HG03378 (cell line): Measurements from ENCODE around the gene BRSK2.

ENCODE experiments used
- ATAC-seq: cut with Tn5 transposase; IDR thresholded peaks from one replicate; pipeline ENCODE4 v1.9.1; 2021; ENCODE audit warnings: mild to moderate bottlenecking, moderate library complexity; ENCODE audit not compliant: unreplicated experiment

The BRSK2 gene

DNA sequence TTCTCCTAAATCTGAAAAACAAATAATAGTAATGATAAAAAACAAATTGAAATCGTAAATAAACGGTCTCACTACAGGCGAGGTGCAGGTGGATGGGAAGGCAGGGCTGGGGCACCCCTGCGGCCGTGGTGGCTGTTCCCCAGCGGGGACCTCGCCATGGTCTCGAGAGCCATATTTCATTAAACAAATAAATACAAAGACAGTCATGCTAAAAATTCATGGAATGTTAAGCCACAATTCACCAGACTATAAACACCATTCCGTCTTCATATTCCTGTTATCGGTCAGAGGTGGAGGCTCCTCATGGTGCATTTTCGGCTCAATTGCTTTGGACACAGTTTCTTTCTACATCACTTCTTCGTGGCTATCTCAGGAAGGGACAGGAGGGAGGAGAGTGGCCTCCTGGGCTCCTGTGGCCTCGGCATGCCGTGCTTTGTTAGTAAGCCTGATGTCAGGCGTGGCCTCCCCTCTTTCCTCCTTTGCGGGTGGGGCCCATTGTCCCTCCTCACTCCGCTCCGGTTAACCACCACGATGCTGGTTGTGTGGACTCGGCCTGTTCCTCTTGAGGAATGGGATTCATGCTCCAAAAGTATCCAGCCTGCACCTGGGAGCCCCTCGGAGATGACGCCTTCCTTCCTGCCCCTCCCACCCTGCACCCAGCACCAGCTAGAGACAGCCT is 16.1 kb upstream of the BRSK2 start:
- no peak for ATAC-seq

DNA sequence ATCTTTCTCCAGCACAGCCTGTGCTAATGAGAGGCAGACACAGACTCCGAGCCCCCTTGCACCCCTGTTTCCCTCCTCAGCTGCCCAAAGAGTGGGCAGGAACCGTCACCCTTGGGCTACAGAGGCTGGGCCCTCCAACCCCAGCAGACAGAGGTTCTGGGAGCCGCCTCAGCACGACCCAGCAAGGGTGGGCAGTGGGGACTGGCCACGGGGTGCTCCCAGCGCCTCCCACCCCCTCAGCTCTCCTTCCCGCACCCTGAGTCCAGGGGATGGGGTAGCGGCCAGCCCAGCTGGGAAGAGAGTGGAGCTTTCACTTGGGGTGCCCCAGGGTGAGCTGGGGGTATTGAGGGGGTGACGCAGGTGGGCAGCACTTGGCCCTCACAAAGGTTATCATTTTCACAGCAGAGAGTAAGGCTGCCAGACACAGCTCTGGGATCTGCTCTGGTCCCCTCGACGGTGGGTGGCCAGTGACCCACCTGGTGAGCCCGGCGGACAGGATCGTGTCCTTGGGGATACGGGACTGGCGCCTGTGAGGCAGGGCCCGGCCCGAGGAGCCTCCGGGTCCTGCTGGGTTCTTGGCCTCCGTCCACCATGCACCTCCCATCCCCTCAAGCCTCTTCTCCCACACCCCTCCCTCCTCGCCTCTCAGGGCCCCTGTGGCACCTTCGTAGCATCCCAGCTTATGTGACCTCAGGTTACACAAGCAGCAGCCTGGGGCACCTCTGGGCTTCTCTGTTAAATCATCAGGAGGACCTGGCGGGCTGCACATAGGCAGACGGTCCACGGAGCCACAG is 14.4 kb upstream of the BRSK2 start:
- ATAC-seq = no peak

DNA sequence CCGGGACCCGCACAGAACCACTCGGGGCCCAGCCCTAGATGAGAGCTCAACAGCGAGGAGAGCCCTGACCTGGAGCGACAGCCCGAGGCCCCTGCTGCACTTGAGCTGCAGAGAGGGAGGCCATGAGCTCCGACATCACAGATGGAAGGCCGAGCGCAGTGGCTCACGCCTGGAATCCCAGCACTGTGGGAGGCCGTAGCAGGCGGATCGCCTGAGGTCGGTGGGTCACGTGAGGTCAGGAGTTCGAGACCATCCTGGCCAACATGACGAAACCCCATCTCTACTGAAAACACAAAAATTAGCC is 13.8 kb upstream of the BRSK2 start:
- no peak for ATAC-seq

DNA sequence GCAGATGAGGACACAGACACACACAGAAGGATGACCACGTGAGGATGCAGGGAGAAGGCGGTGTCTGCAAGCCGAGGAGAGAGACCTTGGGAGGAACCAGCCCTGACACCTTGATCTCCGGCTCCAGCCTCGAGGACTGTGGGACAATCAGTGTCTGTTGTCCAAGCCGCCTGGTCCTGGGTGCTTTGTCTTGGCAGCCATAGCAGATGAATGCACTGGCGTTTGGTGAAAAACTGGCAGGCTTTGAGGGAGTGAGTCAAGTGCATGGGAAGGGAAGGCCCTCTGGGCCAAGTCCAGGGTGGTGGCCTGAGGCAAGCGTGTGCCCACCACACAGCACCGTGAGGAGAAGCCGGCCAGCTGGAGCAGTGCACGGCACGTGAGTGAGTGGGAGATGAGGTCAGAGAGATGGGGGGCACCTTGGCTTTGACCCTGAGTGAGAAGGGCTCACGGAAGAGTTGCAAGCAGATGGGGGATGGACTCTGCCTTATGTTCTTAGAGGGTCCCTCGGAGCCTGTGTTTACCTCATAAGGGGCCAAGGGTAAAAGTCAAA is 12.4 kb upstream of the BRSK2 start:
- ATAC-seq = no peak

DNA sequence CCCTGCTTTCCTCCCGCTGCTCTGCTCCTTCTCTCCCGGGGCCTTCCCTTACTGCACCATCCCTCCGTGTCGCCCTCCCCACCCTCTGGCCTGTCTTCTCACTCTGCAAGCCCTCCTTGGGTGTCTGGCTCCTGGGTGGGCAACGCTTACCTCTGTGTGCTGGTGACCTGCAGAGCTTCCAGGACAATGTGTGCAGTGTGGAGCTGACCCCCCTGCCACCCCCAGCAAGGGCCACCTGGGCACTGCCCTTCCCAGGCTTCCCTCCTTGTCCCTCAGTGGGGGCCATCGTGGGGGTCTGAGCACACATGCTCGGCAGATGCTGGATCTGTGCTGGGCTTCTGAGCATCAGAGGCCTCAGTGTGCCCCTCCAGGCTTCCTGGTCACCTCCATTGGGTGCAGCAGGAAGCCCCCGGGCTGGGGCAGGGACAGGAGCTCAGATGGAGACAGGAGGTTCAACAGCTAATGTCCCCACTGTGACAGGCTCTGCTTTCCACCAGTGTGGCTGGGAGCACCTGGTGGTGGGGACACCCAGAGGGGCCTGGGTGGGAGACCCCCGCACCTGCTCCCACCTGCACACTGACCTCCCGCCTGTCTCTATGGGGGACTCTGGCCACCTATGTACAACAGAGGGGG is 7.8 kb upstream of the BRSK2 start:
- no peak for ATAC-seq

DNA sequence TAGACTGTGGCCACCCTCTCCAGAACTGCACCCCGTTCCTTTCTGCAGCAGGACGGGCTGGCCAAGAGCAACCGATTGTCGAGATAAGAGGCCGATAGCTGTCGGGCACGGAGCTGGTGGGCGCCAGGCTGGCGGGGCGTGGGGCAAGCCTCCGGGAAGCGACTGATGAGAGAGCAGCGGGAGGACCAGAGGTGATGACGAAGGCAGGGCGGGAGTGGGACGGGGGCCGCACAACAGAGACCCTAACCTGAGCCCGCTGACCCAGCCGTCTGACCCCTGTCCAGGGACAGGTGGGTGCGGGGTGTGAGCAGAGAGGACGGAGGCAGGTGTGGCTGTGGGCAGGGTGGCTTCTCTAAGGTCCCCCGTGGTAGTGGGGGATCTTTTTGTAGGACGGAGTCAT is 7.3 kb upstream of the BRSK2 start:
- no peak for ATAC-seq

DNA sequence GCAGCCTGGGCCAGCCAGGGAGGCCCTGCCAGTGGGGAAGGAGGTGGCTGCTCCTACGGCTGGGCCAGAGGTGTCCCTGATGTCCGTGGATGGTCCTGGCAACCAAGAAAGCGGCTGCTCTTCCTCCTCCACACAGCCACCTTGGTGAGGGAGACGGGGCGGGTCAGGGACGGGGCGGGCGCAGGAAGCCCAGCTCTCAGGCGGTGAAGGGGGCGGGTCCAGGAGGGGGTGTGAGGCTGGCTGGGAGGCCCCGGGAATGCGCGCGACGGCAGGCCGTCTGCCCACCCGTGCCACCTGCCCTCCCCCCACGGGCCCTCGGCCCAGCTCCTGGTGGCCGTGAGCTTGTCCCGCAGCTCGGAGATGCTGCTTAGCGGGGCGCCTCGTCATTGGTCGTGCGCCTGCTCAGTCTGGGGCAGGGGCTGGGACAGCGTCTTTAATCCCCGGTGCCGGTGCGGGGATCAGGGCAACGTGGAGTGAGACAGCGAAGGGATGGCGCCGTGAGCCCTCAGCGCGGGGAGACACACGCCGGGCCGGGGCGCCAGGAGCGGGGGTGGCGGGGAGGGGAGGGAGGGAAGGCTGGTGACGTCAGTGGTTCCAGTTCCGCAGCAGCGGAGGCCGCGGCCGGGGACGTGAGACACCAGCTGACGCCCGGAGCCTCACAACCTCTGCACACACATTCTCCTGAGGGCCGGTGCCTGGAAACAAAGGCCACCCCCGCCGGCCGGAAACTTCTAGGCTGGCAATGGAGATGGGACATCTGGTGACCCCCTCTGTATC is 6.7 kb upstream of the BRSK2 start:
- peak; percentile 53 for ATAC-seq

DNA sequence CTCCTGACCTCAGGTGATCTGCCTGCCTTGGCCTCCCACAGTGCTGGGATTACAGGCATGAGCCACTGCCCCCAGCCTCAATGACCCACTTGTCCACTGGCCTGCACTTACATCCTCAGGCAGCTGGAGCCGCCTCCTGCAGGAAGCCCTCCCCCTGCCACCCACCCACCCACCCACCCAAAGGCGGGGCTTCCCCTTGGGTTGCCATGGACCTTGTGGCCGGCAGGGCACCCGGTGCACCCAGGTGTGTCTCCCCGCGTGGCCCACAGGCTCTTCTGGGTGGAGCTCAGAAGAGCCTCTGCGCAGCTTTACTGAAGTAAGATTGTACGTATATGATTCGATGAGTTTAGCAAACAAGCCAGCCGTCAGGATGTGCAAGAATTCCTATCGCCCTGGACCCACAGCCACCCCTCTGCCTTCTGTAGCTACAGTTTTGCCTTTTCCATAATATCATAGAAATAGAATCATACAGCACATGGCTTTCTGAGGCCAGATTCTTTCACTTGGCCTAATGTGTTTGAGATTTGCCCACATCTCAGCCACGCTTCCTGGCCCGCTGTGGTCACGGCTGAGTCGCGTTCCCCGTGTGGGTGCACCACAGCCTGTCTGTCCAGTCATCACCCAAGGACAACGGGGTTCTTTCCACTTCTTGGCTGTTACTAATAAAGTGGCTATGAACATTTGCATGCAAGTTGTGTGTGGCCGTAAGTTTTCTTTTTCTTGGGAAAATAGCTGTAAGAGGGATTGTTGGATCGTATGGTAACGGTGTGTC is 5.3 kb upstream of the BRSK2 start:
- ATAC-seq = no peak

DNA sequence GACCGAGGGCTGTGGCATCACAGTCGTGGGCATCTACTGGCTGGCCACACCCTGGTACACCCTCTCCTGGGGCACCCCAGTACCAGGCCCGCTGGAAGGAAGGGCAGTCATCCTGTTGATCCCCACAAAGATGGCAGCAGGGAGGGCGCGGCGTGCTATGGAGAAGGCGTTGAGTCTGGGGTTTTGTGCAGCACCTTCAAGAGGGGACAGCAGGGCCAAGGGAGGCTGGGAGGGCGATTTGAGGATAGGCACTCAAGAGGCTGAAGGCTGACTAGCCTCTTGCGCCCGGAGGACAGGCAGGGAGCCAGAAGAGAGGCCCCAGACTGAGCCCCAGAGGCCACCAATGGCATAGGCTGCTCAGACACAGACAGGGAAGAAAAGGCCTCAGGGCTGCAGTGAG is 2.2 kb upstream of the BRSK2 start:
- no peak for ATAC-seq

DNA sequence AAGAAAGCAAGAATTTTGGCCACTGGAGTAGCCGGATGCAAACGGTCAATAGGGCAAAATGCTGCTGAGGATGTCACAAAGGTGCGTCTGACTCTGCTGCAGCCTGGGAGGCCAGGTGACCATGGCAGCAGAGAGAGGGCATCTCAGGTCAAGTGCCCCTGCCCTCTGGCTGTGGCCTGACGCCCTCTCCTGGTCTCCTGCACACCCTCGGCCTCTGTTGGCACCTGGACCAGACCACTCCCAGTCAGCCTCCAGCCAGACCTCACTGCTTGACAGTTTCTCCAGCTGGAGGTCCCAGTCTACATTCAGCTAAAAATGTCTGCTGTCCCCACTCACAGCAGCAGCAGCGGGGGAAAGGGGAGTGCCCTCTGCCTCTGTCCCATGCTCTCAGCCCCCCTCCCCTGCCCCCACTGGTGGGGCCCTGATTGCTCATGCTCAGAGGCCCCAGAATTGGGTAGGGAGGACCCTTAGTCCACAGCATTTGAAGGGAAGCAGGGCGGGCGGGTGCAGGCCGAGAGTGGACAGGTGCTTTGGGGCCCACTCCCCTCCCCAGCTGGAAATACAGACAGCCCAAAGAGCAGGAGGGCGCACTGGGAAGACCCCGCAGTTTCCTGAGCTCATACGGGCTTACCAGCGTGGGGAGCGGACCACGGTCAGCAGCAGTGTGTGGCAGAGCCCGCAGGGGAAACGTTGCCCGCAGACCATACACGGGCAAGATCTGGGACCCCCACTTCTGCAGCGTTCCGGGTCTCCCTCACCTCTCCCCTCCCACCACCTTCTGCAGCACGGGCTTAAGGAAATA is 1.6 kb upstream of the BRSK2 start:
- ATAC-seq = no peak

DNA sequence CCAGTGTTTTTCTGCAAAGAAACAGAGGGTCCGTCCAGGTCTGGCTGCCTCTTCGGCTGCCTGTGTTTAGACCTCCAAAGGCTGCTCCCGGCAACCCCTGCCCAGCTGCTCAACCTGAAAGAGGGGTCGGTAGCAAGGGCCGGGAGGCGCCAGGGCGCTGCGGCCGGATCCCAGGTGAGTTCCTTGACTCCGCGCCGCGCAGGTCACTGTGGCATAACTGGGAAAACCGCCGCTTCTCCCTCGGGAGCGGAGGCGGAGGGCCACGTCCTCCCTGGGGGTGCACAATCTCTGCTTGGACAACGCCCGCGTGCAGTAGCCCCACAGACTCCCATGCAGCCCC is 1.0 kb upstream of the BRSK2 start:
- ATAC-seq = no peak

DNA sequence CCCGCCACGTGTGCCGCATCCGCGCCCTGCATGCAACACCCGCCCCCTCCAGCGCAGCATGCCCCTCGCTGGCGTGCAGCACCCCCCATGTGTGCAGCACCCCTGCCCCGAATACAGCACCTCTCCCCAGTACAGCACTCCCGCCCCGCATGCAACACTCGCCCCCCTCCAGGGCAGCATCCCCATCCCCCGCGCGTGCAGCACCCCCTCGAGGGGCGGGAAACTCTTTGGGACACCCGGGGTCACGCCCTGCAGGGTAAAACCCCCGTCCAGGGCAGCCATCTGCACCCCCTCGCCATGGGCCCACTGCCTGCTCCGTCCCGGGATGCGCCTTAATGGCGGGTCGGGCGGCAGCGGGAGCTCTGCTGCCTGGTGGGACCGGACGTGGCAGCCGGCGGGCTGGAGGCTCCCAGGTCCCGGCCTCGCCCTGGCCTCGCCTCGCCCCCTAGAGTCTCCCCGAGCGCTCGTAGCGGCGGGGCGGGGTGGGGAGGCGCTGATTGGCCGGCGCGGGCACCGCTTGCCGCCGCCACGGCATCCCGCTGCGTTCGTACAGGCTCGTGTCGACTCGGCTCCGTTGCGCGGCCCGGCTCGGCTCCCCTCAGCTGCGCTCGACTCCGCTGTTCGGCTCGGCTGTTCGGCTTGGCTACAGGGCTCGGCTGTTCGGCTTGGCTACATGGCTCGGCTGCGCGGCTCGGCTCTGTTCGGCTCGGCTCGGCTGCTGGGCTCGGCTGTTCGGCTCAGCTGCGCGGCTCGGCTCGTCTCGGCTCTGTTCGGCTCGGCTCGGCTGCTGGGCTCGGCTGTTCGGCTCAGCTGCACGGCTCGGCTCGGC is 417 bp upstream of the BRSK2 start:
- peak; percentile 85 for ATAC-seq

DNA sequence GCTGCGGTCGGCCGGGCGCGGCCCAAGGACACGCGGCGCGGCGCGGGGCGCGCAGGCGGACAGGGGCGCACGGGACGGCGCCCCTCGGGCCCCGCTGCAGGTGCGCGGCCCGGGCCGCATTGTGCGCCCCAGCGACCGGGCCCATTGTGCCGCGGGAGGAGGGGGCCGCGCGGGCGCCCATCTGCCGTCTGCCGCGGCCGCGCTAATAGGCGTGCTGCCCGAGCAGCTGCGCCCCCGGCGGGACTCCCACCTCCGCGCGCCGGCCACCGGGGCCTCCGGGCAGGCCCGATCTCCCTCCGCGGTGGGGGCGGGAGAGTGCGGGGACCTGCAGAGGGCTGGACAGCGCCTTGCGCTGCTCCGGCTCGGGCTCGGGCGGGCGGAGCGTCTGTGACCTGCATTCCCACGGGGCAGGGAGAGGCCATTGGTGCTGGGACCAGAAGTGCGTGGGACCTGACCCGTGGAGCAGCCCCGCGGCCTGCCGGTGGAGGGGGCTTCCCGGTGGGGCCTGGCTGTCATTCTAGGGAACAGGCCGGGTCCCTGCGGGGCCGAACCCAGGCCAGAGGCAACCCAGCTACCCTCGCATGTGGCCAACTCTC is 933 bp downstream of the BRSK2 start:
- ATAC-seq = no peak

DNA sequence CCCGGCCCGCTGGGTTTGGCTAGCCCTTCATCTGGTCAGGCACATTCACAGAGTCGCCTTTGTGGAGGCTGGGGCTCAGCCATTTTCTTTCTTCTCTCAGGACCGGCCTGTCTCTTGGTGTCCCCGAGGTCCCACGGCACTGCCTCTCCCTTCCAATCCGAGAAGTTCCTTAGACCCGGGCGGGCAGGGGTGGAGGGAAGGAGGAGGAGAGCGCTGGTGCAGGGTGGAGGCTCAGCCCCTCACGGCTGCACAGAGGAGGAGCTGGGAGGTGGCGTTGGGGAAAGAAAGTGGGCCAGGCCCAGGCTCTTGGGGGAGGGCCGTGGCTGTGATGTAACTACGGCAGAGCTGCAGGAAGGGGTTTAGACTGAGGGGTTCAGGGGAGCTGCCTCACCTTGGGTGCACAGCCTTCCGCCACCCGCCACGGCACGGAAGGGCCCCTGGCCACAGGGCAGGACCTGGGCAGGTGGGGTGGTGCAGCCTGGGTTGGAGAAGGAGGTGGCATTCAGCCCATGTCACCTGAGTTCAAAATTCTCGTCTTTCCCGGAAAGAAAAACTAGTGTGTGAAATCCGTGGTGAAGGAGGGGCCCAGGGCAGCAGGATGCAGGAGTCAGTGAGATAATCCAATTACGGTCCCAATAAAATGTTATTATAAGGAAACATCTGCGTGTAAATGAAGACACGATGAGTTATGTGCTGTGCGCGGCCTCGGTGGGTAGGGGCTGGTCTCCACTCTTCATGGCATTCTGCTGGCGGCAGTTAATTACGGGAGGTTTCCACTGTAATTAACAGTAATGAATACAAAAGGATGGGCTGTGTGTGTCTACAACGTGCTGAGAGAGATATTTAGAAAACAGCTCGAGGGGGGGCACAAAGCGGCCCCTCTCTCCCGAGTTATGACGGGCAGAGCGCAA is 1.7 kb downstream of the BRSK2 start:
- no peak for ATAC-seq

DNA sequence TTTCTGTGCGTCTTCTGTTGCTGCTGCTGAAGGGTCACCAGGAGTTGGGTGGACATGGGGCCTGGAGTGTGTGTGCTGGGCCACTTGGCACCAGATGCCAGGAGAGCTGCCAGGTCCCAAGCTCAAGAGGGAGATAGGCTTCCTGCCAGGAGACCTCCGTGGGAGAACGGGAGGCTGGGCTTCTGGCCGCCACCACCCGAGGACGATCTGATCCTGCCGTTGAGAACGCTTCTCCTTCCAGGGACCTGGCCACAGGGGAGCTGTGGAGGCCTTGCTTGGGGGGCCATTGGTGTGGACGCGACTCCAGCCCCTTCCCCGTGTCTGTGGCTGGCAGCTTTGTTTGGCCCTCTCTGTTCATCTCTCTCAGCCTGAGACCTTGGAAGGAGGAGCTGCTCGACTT is 2.4 kb downstream of the BRSK2 start:
- ATAC-seq = no peak

DNA sequence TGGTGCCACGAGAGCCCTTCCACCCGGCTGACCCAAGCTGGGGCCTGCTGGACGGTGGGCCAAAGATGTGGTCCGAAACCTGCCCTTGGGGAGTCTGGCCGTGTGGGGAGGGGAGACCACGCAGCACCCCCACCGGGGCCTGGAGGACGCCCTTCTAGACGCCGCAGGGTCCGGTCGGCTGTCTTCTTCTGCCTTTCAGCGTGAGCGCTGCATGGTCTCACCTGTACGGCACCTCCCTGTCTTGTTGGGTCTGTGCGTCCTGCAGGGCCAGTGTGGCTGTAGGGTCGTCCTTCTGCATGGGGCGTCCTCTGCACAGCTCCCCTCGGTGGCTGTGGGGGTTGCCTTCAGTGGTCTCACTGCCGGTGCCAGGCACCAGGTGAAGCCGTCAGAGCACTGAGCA is 2.8 kb downstream of the BRSK2 start:
- ATAC-seq = no peak

DNA sequence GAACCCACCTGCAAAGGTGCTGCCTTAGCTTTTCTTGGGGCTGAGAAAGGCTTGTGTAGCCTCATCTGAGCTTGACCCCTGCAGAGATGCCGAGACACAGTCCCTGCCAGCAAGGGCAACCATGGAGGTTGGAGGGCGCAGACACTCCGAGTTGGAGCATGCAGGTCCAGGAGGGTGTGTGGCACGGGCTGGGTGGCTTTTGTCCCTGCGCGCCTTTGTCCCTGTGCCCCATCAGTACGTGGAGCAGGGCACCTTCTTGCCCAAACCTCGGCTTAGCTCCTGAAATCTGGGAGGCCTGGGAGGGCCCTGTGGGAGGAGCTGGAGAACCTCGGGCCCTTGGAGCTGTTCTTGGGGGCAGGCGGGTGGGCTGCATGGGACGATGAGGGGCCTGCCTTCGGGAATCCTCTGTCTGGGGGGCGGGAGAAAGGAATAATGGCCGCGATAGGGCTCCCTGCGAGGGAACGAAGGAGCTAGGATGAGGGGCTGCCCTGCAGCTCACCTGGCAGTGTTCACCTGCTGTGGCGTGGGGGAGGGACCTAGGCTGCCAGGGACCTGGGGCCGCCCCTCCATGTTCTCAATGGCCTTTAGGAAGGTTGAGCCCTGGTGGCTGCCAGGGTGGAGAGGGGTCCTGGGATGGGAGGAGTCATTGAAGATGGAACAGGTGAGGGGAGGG is 3.4 kb downstream of the BRSK2 start:
- ATAC-seq = no peak
